CD4-positive, CD25-positive, alpha-beta regulatory T cell (primary cell): Measurements from ENCODE around the gene ACTR3. TPM values are rescaled to one million over a fixed set of nuclear protein-coding genes. Genes with fewer than 3 reads are reported as not detected.

Experiments used
- ATAC-seq, 2 donors: fragments of 150-1000 bp; cut with Tn5 transposase; one replicate each; pipeline ENCODE4 v1.10.0; 2021; ENCODE audit warnings: low read depth in 2 of 2, moderate number of reproducible peaks in 2 of 2, moderate library complexity in 1 of 2
- DNase-seq, 3 donors: peaks; one replicate each; pipeline versions ENCODE4 v3.0.0 to v3.0.0-alpha.2; 2012 to 2022; ENCODE audit warnings: mixed read lengths in 1 of 3
- H3K27ac ChIP-seq: one replicate; pipeline ENCODE4 v1.7.0; 2013; ENCODE audit warnings: mild to moderate bottlenecking, low read length; ENCODE audit not compliant: insufficient read depth, poor library complexity, severe bottlenecking
- H3K27me3 ChIP-seq: one replicate; pipeline ENCODE4 v1.7.0; 2013; ENCODE audit warnings: low read length; ENCODE audit not compliant: control insufficient read depth, insufficient read depth
- H3K36me3 ChIP-seq: one replicate; pipeline ENCODE4 v1.7.0; 2013; ENCODE audit warnings: mild to moderate bottlenecking, low read length, moderate library complexity; ENCODE audit not compliant: control insufficient read depth, insufficient read depth
- H3K4me1 ChIP-seq: 2 replicates; pipeline ENCODE4 v1.7.0; 2013; ENCODE audit warnings: mild to moderate bottlenecking, low read length; ENCODE audit not compliant: insufficient read depth, control insufficient read depth, poor library complexity, severe bottlenecking
- H3K4me3 ChIP-seq: one replicate; pipeline ENCODE4 v1.7.0; 2013; ENCODE audit warnings: low read depth, mild to moderate bottlenecking, low read length, moderate library complexity
- H3K9me3 ChIP-seq, 2 experiments: 1 replicate in 1 of 2; 2 replicates in 1 of 2; pipeline ENCODE4 v1.7.0; 2013; ENCODE audit warnings: low read length in 2 of 2, mild to moderate bottlenecking in 1 of 2, moderate library complexity in 1 of 2; ENCODE audit not compliant: control insufficient read depth in 2 of 2
- H3K27ac Mint-ChIP-seq, 3 donors: one replicate each; pipeline ENCODE4 v1.8.0; 2020 to 2022; ENCODE audit warnings: mild to moderate bottlenecking in 3 of 3, mixed read lengths in 3 of 3, moderate library complexity in 2 of 3
- H3K27me3 Mint-ChIP-seq: one replicate; pipeline ENCODE4 v1.8.0; 2022; ENCODE audit warnings: mild to moderate bottlenecking, mixed read lengths
- H3K36me3 Mint-ChIP-seq: one replicate; pipeline ENCODE4 v1.8.0; 2020; ENCODE audit warnings: mixed read lengths
- H3K4me1 Mint-ChIP-seq, 4 donors: one replicate each; pipeline ENCODE4 v1.8.0; 2020 to 2022; ENCODE audit warnings: mixed read lengths in 4 of 4, mild to moderate bottlenecking in 1 of 4
- H3K4me3 Mint-ChIP-seq, 4 donors: one replicate each; pipeline ENCODE4 v1.8.0; 2020 to 2022; ENCODE audit warnings: mild to moderate bottlenecking in 4 of 4, mixed read lengths in 4 of 4, moderate library complexity in 3 of 4
- H3K9me3 Mint-ChIP-seq, 7 donors: one replicate each; pipeline ENCODE4 v1.8.0; 2020 to 2022; ENCODE audit warnings: mixed read lengths in 7 of 7, mild to moderate bottlenecking in 3 of 7, moderate library complexity in 2 of 7
- polyA plus RNA-seq, 4 donors: library from polyadenylated mRNA; unstranded; fragments of 300-500 nt; fragmentation: Illumina TruSeq; gene quantifications; one replicate each; pipeline ENCODE4 v1.2.3, GENCODE V29; 2021
- total RNA-seq: library from RNA; stranded (reverse); gene quantifications from one replicate; pipeline ENCODE4 v1.2.3, GENCODE V29; 2022

The ACTR3 gene
- total and polyA plus RNA-seq, 5 donors from 2014 or later, result 328 to 718 (median 576) TPM

GRCh38 chr2:114008720-114009119 is 118.8 kb downstream of the ACTR3 start:
- H3K27me3 Mint-ChIP-seq, result peaks cover 16% of the 10 kb centered on the region
- H3K27ac Mint-ChIP-seq, result no peak overlapping the region
- H3K36me3 Mint-ChIP-seq, result no peaks in the 10 kb centered on the region
- Histone ChIP-seq H3K27me3 (peaks cover 2% of the 10 kb centered on the region), H3K9me3 (no peaks in the 10 kb centered on the region), H3K4me3 (no peak overlapping the region), H3K27ac (no peak overlapping the region), H3K4me1 (no peaks in the 10 kb centered on the region), H3K36me3 (no peaks in the 10 kb centered on the region)
- ATAC-seq (no peak), DNase-seq (no peak)
- H3K9me3 Mint-ChIP-seq, result peaks cover 0 to 2% (median 0%) of the 10 kb centered on the region in 7 donors
- no peak overlapping the region for H3K4me3 Mint-ChIP-seq
- no peaks in the 10 kb centered on the region for H3K4me1 Mint-ChIP-seq

GRCh38 chr2:114009205-114009944 is 119.5 kb downstream of the ACTR3 start:
- Mint-ChIP-seq H3K4me1 (no peaks in the 10 kb centered on the region), H3K9me3 (peaks cover 0 to 2% (median 0%) of the 10 kb centered on the region in 7 donors), H3K36me3 (no peaks in the 10 kb centered on the region), H3K27ac (no peak overlapping the region), H3K27me3 (peaks cover 16% of the 10 kb centered on the region), H3K4me3 (no peak overlapping the region)
- Histone ChIP-seq H3K27me3 (peaks cover 2% of the 10 kb centered on the region), H3K36me3 (no peaks in the 10 kb centered on the region), H3K4me3 (no peak overlapping the region), H3K9me3 (no peaks in the 10 kb centered on the region), H3K27ac (no peak overlapping the region), H3K4me1 (no peaks in the 10 kb centered on the region)
- DNase-seq (no peak), ATAC-seq (no peak)

- H3K27me3 Mint-ChIP-seq, result peaks cover 16% of the 10 kb centered on the region
- peaks cover 2% of the 10 kb centered on the region for H3K27me3 ChIP-seq
- no peaks in the 10 kb centered on the region for H3K4me1 Mint-ChIP-seq
- H3K36me3 Mint-ChIP-seq, result no peaks in the 10 kb centered on the region
- H3K36me3 ChIP-seq, result no peaks in the 10 kb centered on the region
- H3K27ac ChIP-seq, result no peak overlapping the region
- H3K9me3 ChIP-seq, result no peaks in the 10 kb centered on the region
- H3K4me3 ChIP-seq, result no peak overlapping the region
- no peaks in the 10 kb centered on the region for H3K4me1 ChIP-seq
- no peak overlapping the region for H3K27ac Mint-ChIP-seq
- no peak overlapping the region for H3K4me3 Mint-ChIP-seq
- ATAC-seq (no peak), DNase-seq (no peak)
- peaks cover 0 to 2% (median 0%) of the 10 kb centered on the region in 7 donors for H3K9me3 Mint-ChIP-seq
Measured at GRCh38 chr2:114010001-114010400, 120.1 kb downstream of the ACTR3 start.

- Histone ChIP-seq H3K27me3 (peaks cover 2% of the 10 kb centered on the region), H3K36me3 (no peaks in the 10 kb centered on the region), H3K9me3 (no peaks in the 10 kb centered on the region), H3K4me3 (no peak overlapping the region), H3K4me1 (no peaks in the 10 kb centered on the region), H3K27ac (no peak overlapping the region)
- Mint-ChIP-seq H3K9me3 (peaks cover 0 to 3% (median 0%) of the 10 kb centered on the region in 7 donors), H3K36me3 (no peaks in the 10 kb centered on the region), H3K27me3 (peaks cover 16% of the 10 kb centered on the region), H3K4me3 (no peak overlapping the region), H3K4me1 (no peaks in the 10 kb centered on the region), H3K27ac (no peak overlapping the region)
- DNase-seq, result no peak
- no peak for ATAC-seq
Measured at GRCh38 chr2:114011713-114012112, 121.8 kb downstream of the ACTR3 start.

Other genes starting within 250 kb of the ACTR3 start
- gene SLC35F5, start 133.4 kb upstream of the ACTR3 start, total RNA-seq, result 31.6 TPM
- gene SLC35F5, start 133.4 kb upstream of the ACTR3 start, polyA plus RNA-seq, result 1 to 10 TPM; 3.5 to 7.3 (median 5.2) TPM